GM12878 (cell line): ENCODE measurements around the gene BHLHA15. TPM values are rescaled to one million over a fixed set of nuclear protein-coding genes. Genes with fewer than 3 reads are reported as not detected.
A peak's percentile ranks its signal among the peaks of the same experiment; 100 is the strongest.

Experiments
- ATAC-seq: fragments of 200-7000 bp; cut with Tn5 transposase; 3 replicates; pipeline ENCODE4 v1.9.1; 2020; ENCODE audit warnings: mild to moderate bottlenecking, moderate library complexity
- BruUV-seq: library from RNA; stranded (reverse); fragments of 400-500 nt; replicated peaks from 2 replicates; lab custom pipeline; 2021; lab: Mats Ljungman, UMichigan
- CTCF ChIA-PET: fragments of 300-600 bp; sonication (Branson Sonifier 250); formaldehyde crosslinking; extraction: SDS; loops from one replicate; lab custom pipeline; 2021; ENCODE audit warnings: inconsistent platforms; lab: Yijun Ruan, JAX
- POLR2A ChIA-PET: fragments of 350-600 bp; formaldehyde crosslinking; extraction: SDS; loops from one replicate; lab custom pipeline; 2021; ENCODE audit warnings: inconsistent platforms; lab: Charles Lee
- RAD21 ChIA-PET: fragments of 300-600 bp; sonication (Branson Sonifier 250); formaldehyde crosslinking; loops from one replicate; lab custom pipeline; 2023; ENCODE audit warnings: antibody characterized with exemption; ENCODE audit not compliant: unreplicated experiment; lab: Charles Lee
- SMC1A ChIA-PET: fragments of 300-600 bp; sonication (Branson Sonifier 250); formaldehyde crosslinking; loops from one replicate; lab custom pipeline; 2023; ENCODE audit not compliant: unreplicated experiment, uncharacterized antibody; lab: Charles Lee
- DNase-seq: peaks from one replicate; pipeline ENCODE4 v3.0.0-alpha.2; 2011; ENCODE audit warnings: low read depth, low spot score
- FAIRE-seq: peaks from 3 replicates; lab custom pipeline; 2011; peaks lifted over from hg19 to GRCh38; lab: Jason Lieb, UNC
- H2AFZ ChIP-seq: 2 replicates; pipeline ENCODE4 v1.6.0; 2011; ENCODE audit warnings: low read depth, low read length, control low read depth; ENCODE audit not compliant: control insufficient read depth
- H3K27ac ChIP-seq: 2 replicates; pipeline ENCODE4 v1.5.1; 2011; ENCODE audit warnings: control low read depth; ENCODE audit not compliant: control insufficient read depth, insufficient read depth
- H3K27me3 ChIP-seq, 2 experiments: replicated peaks in 1 of 2; 2 replicates each; pipeline versions ENCODE4 v1.6.0 to v1.6.1; 2011; ENCODE audit warnings: low read length in 1 of 2; ENCODE audit not compliant: control insufficient read depth in 2 of 2, insufficient read depth in 2 of 2
- H3K36me3 ChIP-seq, 2 experiments: 2 replicates each; pipeline ENCODE4 v1.5.1; 2011; ENCODE audit warnings: low read length in 1 of 2; ENCODE audit not compliant: control insufficient read depth in 2 of 2, insufficient read depth in 2 of 2
- H3K4me1 ChIP-seq: 2 replicates; pipeline ENCODE4 v1.6.1; 2011; ENCODE audit warnings: mild to moderate bottlenecking, low read length, moderate library complexity, mixed read lengths; ENCODE audit not compliant: control insufficient read depth, insufficient read depth
- H3K4me2 ChIP-seq: 2 replicates; pipeline ENCODE4 v1.6.0; 2011; ENCODE audit warnings: control low read depth; ENCODE audit not compliant: control insufficient read depth, insufficient read depth
- H3K4me3 ChIP-seq: fragments of 200-600 bp; sonication (generic); 2 replicates; pipeline ENCODE4 v1.5.1; 2016
- H3K79me2 ChIP-seq: 2 replicates; pipeline ENCODE4 v1.6.0; 2011; ENCODE audit warnings: low read length; ENCODE audit not compliant: control insufficient read depth, insufficient read depth
- H3K9ac ChIP-seq: 2 replicates; pipeline ENCODE4 v1.8.0; 2011; ENCODE audit warnings: low read length, control low read depth, mixed read lengths; ENCODE audit not compliant: control insufficient read depth, insufficient read depth
- H3K9me3 ChIP-seq: replicated peaks from 3 replicates; pipeline ENCODE4 v1.5.1; 2011; ENCODE audit warnings: mild to moderate bottlenecking, low read length; ENCODE audit not compliant: control insufficient read depth, insufficient read depth
- H4K20me1 ChIP-seq: 2 replicates; pipeline ENCODE4 v1.6.0; 2011; ENCODE audit not compliant: control insufficient read depth, insufficient read depth
- ETV6 ChIP-seq, 2 experiments: fragments of 450-650 bp in 1 of 2; IDR thresholded peaks in 1 of 2; conservative IDR thresholded peaks in 1 of 2; 2 replicates each; pipeline ENCODE4 v1.6.1; 2014; ENCODE audit warnings: antibody characterized with exemption in 1 of 2, borderline replicate concordance in 1 of 2, low read depth in 1 of 2, mild to moderate bottlenecking in 1 of 2, moderate library complexity in 1 of 2
- TCF3 ChIP-seq: IDR thresholded peaks from 2 replicates; pipeline ENCODE4 v1.6.1; 2012; ENCODE audit warnings: low read depth, mild to moderate bottlenecking, low read length, borderline replicate concordance; ENCODE audit not compliant: insufficient read depth
- whole genome bisulfite sequencing: methylation state at CpG from one replicate; pipeline ENCODE4 v1.1.6; 2016; ENCODE audit warnings: low lambda C conversion rate; ENCODE audit not compliant: insufficient replicate concordance, insufficient coverage; ENCODE audit errors: missing lambda C conversion rate; 5-methylcytosine and 5-hydroxymethylcytosine counted together
- in situ Hi-C: fragments of 300-500 bp; cut with MboI; formaldehyde crosslinking; loops from 9 replicates; pipeline ENCODE4 v1.14.3; 2018; ENCODE audit warnings: mixed read lengths
- intact Hi-C: fragments of 100-400 bp; cut with micrococcal nuclease; formaldehyde crosslinking; loops from one replicate; pipeline ENCODE4 v1.14.2; 2022; ENCODE audit not compliant: unreplicated experiment
- polyA plus RNA-seq, 11 experiments: library from polyadenylated mRNA; depleted of rRNA in 4 of 11; unstranded in 6 of 11; stranded (reverse) in 5 of 11; fragments of >200 nt; fragmentation: Nextera tagmentation in 4 of 11; fragmentation: Illumina TruSeq in 1 of 11; extraction: Ambion mirVana in 4 of 11; extraction: Trizol in 1 of 11; gene quantifications; 1 replicate in 1 of 11; 2 replicates in 10 of 11; pipeline versions ENCODE4 v1.2.1 to v1.2.3, GENCODE V29; 2011 to 2016; ENCODE audit warnings: inconsistent platforms in 2 of 11, missing spikeins in 2 of 11, low read depth in 1 of 11
- total RNA-seq, 4 experiments: library from RNA; depleted of rRNA in 3 of 4; stranded (reverse); fragments of >200 nt in 3 of 4; fragmentation: Illumina TruSeq in 1 of 4; extraction: Trizol in 1 of 4; gene quantifications; 2 replicates each; pipeline versions ENCODE4 v1.2.1 to v1.2.3, GENCODE V29; 2013 to 2021
- TF ChIP-seq, protein P1 (sequence below): IDR thresholded peaks from 2 replicates; pipeline ENCODE4 v1.6.1; 2012; ENCODE audit warnings: low read depth, low read length, improper control_type of control experiment
- TF ChIP-seq, protein P2 (sequence below): fragments of 450-650 bp; IDR thresholded peaks from 2 replicates; pipeline ENCODE4 v1.6.1; 2017; ENCODE audit warnings: low read depth, mild to moderate bottlenecking, moderate library complexity

Gene BHLHA15
- total and polyA plus RNA-seq, 10 of the 15 experiments (the other 5 are each of a cell fraction or from before 2014, with no cell fraction given): 0.54 to 4.2 (median 2.5) TPM; not detected in 4

DNA sequence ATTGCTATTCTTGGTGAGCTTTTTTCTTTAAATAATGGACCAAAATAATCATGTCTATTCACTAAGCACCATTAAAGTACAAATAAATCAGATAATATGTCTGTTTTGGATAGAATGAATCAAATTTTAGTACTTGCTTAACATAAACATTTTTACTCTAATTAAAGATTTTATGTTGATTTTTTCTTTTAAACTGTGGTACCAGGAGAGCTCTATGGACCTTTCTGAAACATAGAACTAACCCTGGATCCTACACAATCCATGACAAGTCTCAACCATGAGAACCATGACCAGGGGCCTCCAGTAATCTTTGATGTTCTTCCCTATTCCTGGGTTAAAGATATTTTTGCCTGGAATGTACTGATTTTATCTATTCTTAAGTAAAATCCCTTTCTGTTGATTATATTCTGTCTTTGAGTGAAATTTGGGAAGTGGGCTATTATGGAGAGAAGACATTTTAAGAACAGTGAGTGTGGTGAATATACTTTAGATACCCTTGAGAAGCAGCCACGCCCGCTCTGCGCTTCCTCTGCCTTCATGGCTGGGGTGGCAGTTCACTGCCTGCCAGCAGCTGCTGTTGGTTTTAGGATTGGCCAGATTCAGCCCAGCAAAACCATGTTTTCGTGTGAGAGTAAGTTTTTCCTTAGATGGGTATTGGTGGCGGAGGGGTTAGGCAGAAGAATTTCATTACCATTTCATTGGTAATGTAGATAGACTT, 42.2 kb upstream of the BHLHA15 start:
- ChIA-PET RAD21 (interaction anchor here (0.9 to 8.9 kb wide), 20 partner anchors 8 to 232 kb away, joined by 3 to 297 read pairs (median 6); partner anchors contain the start of genes BAIAP2L1 and LMTK2), SMC1A (interaction anchor here (0.9 to 7.3 kb wide), 21 partner anchors 9 to 233 kb away, joined by 3 to 195 read pairs (median 5); partner anchors contain the start of gene LMTK2), CTCF (interaction anchor here (0.6 to 10.0 kb wide), 38 partner anchors 9 to 1077 kb away, joined by 3 to 450 read pairs (median 6); partner anchors contain the start of genes BAIAP2L1 and LMTK2), POLR2A (interaction anchor here (0.9 to 1.3 kb wide), 4 partner anchors 12 to 148 kb away, joined by 3 to 6 read pairs (median 4); partner anchors contain the start of gene LMTK2)
- Histone ChIP-seq H3K9ac (no peak overlapping the region), H4K20me1 (no peaks in the 10 kb centered on the region), H3K4me3 (no peak overlapping the region), H3K4me1 (no peaks in the 10 kb centered on the region), H2AFZ (no peak overlapping the region), H3K9me3 (no peaks in the 10 kb centered on the region), H3K27ac (no peak overlapping the region), H3K27me3 (no peaks in the 10 kb centered on the region), H3K4me2 (no peak overlapping the region), H3K79me2 (no peaks in the 10 kb centered on the region), H3K36me3 (no peaks in the 10 kb centered on the region; a peak in 1 of 4 replicates)
- intact Hi-C loops (loop anchor here (1.0 to 2.0 kb wide), 2 partner anchors 72 to 148 kb away; no protein-coding TSS in a partner anchor), in situ Hi-C loops (no loop called here)
- TF ChIP-seq, protein P1, sequence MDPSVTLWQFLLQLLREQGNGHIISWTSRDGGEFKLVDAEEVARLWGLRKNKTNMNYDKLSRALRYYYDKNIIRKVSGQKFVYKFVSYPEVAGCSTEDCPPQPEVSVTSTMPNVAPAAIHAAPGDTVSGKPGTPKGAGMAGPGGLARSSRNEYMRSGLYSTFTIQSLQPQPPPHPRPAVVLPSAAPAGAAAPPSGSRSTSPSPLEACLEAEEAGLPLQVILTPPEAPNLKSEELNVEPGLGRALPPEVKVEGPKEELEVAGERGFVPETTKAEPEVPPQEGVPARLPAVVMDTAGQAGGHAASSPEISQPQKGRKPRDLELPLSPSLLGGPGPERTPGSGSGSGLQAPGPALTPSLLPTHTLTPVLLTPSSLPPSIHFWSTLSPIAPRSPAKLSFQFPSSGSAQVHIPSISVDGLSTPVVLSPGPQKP: no peak
- TF ChIP-seq TCF3 (no peak), ETV6 (conservative IDR thresholded peaks at IDR 0.05 in 1 of 2, IDR thresholded peaks at IDR 0.05 in 1 of 2; ENCODE audit: borderline replicate concordance in 1 of 2, low read depth in 1 of 2) (no peak)
- TF ChIP-seq, protein P2, sequence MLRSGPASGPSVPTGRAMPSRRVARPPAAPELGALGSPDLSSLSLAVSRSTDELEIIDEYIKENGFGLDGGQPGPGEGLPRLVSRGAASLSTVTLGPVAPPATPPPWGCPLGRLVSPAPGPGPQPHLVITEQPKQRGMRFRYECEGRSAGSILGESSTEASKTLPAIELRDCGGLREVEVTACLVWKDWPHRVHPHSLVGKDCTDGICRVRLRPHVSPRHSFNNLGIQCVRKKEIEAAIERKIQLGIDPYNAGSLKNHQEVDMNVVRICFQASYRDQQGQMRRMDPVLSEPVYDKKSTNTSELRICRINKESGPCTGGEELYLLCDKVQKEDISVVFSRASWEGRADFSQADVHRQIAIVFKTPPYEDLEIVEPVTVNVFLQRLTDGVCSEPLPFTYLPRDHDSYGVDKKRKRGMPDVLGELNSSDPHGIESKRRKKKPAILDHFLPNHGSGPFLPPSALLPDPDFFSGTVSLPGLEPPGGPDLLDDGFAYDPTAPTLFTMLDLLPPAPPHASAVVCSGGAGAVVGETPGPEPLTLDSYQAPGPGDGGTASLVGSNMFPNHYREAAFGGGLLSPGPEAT: 0 out of 2 replicates have a peak, but pooled peaks have one; percentile 6
- no peak for FAIRE-seq
- BruUV-seq: no TSS peak
- no peak for DNase-seq
- no peak for ATAC-seq
- WGBS: 92% methylated on average over 5 of the region's 5 CpGs
